OCI-LY7 (cell line): ENCODE data around the gene TSPYL1.
A peak's percentile ranks its signal among the peaks of the same experiment; 100 is the strongest.

Source experiments
- CTCF ChIP-seq: fragments of 200-600 bp; sonication (generic); conservative IDR thresholded peaks from 2 replicates; pipeline ENCODE4 v1.5.1; 2014; ENCODE audit warnings: mild to moderate bottlenecking, antibody characterized with exemption, low read length, moderate library complexity, mixed read lengths
- EZH2phosphoT487 ChIP-seq: fragments of 200-600 bp; sonication (generic); IDR thresholded peaks from 2 replicates; pipeline ENCODE4 v1.6.1; 2018; ENCODE audit warnings: low read depth, borderline replicate concordance, mild to moderate bottlenecking, mixed run types, antibody characterized with exemption, low read length, moderate library complexity, mixed read lengths

- peak; percentile 43 for TF ChIP-seq CTCF
- TF ChIP-seq EZH2phosphoT487, result no peak
Measured at GRCh38 chr6:116279232-116280160, at the start of gene TSPYL1.
